ENCODE results near the gene POLA2.

The POLA2 gene

GRCh38 chr11:65307298-65308229 is 45.8 kb downstream of the POLA2 start:
- DNase-seq (ENCODE audit: low read depth in 2 of 2), result no peak

- no peak for DNase-seq (ENCODE audit: low read depth in 2 of 2)
Observed at GRCh38 chr11:65308281-65308891, 46.6 kb downstream of the POLA2 start.

- DNase-seq (ENCODE audit: low read depth in 2 of 2), result no peak
Observed at GRCh38 chr11:65309006-65309405, 47.2 kb downstream of the POLA2 start.

GRCh38 chr11:65310215-65310614 is 48.5 kb downstream of the POLA2 start:
- DNase-seq (ENCODE audit: low read depth in 2 of 2), result no peak

- DNase-seq (ENCODE audit: low read depth in 2 of 2), result no peak
Observed at GRCh38 chr11:65310736-65311135, 49.0 kb downstream of the POLA2 start.

GRCh38 chr11:65311170-65311678 is 49.5 kb downstream of the POLA2 start:
- DNase-seq (ENCODE audit: low read depth in 2 of 2), result no peak

- DNase-seq (ENCODE audit: low read depth in 2 of 2), result peak; percentile 33 to 64
Observed at GRCh38 chr11:65314501-65315203, 52.9 kb downstream of the POLA2 start, which contains the start of gene CDC42EP2. TSS of gene CDC42EP2 (plus strand) at chr11:65314866. CDS start at chr11:65320899, 6,033 bp downstream.

GRCh38 chr11:65315204-65315865 is 53.6 kb downstream of the POLA2 start:
- peak; percentile 48 to 82 for DNase-seq (ENCODE audit: low read depth in 2 of 2)

GRCh38 chr11:65315866-65316226 is 54.1 kb downstream of the POLA2 start:
- DNase-seq (ENCODE audit: low read depth in 2 of 2), result no peak

- no peak for DNase-seq (ENCODE audit: low read depth in 2 of 2)
Observed at GRCh38 chr11:65316227-65317024, 54.7 kb downstream of the POLA2 start.

GRCh38 chr11:65317025-65317786 is 55.4 kb downstream of the POLA2 start:
- DNase-seq (ENCODE audit: low read depth in 2 of 2), result no peak

- DNase-seq (ENCODE audit: low read depth in 2 of 2), result no peak
Observed at GRCh38 chr11:65320386-65321075, 58.8 kb downstream of the POLA2 start.

- DNase-seq (ENCODE audit: low read depth in 2 of 2), result no peak
Observed at GRCh38 chr11:65321076-65321475, 59.3 kb downstream of the POLA2 start.

- no peak for DNase-seq (ENCODE audit: low read depth in 2 of 2)
Observed at GRCh38 chr11:65321828-65322485, 60.2 kb downstream of the POLA2 start.

GRCh38 chr11:65323813-65324212 is 62.1 kb downstream of the POLA2 start:
- DNase-seq (ENCODE audit: low read depth in 2 of 2), result no peak

GRCh38 chr11:65325435-65325834 is 63.7 kb downstream of the POLA2 start:
- no peak for DNase-seq (ENCODE audit: low read depth in 2 of 2)

GRCh38 chr11:65327021-65327420 is 65.3 kb downstream of the POLA2 start:
- DNase-seq (ENCODE audit: low read depth in 2 of 2), result no peak

- no peak for DNase-seq (ENCODE audit: low read depth in 2 of 2)
Observed at GRCh38 chr11:65329478-65329877, 67.7 kb downstream of the POLA2 start.

GRCh38 chr11:65329944-65330403 is 68.2 kb downstream of the POLA2 start:
- peak; percentile 69 to 77 for DNase-seq (ENCODE audit: low read depth in 2 of 2)
